Dermis microvascular lymphatic vessel endothelial cell (primary cell): ENCODE measurements around the gene CENPF. TPM values are rescaled to one million over a fixed set of nuclear protein-coding genes. Genes with fewer than 3 reads are reported as not detected.
"Not testable (repeated sequence)": the region's sequence is repeated elsewhere in the genome, so short reads cannot be mapped to it uniquely, and the experiment has no call there.

Experiments
- DNase-seq, 2 donors: peaks; one replicate each; pipeline versions ENCODE4 v3.0.0 to v3.0.0-alpha.2; 2010; ENCODE audit warnings: low read depth in 2 of 2
- total RNA-seq: library from RNA; depleted of rRNA; stranded (reverse); fragments of >200 nt; gene quantifications from 2 replicates; pipeline ENCODE4 v1.2.1, GENCODE V29; 2014

CENPF gene
- total RNA-seq, 1 donor from 2014 or later: 31.2 TPM

GRCh38 chr1:214583824-214584554 lies 19.0 kb upstream of the CENPF start:
- no peak for DNase-seq

DNA sequence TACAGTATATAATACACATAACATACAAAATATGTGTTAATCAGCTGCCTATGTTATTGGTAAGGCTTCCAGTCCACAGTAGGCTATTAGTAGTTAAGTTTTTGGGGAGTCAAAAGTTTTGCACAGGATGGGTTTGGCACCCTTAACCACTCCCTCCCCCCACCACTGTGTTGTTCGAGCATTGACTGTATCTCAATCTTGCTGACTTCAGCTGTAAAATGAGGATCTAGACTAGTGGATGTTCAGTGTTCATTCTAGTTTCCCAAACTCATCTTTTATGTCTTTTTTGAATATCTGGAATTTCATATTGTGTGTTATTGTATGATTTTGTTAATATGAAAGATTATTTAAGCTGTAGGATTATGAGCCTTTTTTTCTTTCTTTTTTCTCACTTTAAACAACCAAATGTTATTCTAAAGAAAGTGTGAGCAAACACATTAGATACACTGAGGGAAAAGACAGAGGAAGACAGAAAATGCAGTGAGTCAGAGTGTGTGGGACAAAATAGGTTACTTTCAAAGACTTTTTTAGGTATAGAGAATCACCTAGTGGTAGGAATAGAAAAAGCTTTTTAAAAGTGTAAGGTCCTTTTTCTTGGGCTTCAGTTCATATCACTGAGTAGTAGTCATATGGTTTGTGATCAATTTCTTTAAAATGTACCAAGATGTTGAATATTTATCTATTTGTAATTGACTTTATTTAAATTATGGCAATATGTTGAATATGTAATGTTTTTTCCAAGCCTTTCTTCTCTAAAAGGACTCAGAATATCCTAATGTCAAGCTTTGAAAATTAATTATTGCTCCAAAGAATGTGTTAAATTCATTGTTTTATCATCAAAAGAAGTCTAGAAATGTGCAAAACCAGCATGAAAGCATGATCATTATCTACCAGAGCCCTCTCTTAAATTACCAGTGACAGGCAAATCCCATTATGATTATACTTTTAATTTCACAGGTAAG lies 17.9 kb upstream of the CENPF start:
- peak; percentile 47 to 81 for DNase-seq

GRCh38 chr1:214586621-214587020 lies 16.4 kb upstream of the CENPF start:
- no peak for DNase-seq

DNA sequence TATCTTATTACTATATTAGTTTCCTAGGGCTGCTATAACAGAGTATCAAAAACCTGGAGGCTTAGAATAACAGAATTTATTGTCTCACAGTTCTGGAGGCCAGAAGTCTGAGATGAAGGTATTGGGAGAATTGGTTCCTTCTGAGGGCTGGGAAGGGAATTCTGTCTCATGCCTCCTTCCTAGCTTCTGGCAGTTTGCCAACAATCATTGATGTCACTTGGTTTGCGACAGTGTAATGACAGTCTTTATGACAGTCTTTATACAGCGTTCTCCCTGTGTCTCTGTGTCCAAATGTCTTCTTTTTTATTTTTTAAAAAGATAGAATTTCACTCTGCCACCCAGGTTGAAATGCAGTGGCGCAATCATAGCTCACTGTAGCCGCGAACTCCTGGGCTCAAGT lies 15.8 kb upstream of the CENPF start:
- DNase-seq: no peak

- DNase-seq: no peak
Measured at GRCh38 chr1:214588963-214589597, 13.9 kb upstream of the CENPF start.

DNA sequence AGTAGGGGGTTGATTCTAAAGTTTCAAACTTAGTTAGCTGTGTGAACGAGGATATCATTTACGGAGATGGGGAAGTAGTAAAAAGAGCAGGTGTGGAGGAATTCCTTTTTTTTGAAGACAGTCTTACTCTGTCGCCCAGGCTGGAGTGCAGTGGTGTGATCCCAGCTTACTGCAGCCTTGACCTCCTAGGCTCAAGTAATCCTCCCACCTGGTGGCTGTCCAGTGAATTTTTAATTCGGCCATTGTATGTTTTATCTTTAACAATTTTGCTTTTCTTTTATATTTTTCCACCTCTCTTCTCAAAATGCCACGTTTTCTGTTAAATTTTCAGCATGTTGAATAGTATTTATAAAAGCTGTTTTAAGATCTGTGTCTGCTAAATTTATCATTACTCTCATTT lies 12.3 kb upstream of the CENPF start:
- no peak for DNase-seq

- not testable (repeated sequence) for DNase-seq
Measured at GRCh38 chr1:214591918-214592317, 11.1 kb upstream of the CENPF start.

DNA sequence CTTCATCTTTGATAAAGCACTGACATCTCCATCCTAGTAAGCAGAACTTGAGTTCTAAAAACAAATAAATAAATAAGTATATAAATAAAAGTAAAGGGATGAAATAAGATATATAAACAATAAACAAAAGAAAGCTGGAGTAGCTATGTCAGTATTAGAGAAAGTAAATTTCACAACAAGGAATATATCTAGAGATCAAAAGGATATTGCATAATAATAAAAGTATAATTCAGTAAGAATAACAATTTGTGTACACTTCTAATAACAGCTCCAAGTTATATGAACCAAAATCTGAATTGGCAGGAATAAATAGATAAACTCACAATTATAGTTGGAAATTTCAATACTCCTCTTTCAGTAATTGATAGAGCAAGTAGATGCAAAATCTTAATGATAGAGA lies 9.8 kb upstream of the CENPF start:
- DNase-seq: no peak

- DNase-seq: peak in 1 of 2 donors; percentile 14
Measured at GRCh38 chr1:214603819-214604252, 841 bp downstream of the CENPF start.

GRCh38 chr1:214604523-214604922 lies 1.5 kb downstream of the CENPF start:
- DNase-seq: peak in 1 of 2 donors; percentile 8

GRCh38 chr1:214605484-214605883 lies 2.5 kb downstream of the CENPF start:
- DNase-seq: not testable (repeated sequence)

GRCh38 chr1:214605933-214606925 lies 3.2 kb downstream of the CENPF start:
- DNase-seq: not testable (repeated sequence)

DNA sequence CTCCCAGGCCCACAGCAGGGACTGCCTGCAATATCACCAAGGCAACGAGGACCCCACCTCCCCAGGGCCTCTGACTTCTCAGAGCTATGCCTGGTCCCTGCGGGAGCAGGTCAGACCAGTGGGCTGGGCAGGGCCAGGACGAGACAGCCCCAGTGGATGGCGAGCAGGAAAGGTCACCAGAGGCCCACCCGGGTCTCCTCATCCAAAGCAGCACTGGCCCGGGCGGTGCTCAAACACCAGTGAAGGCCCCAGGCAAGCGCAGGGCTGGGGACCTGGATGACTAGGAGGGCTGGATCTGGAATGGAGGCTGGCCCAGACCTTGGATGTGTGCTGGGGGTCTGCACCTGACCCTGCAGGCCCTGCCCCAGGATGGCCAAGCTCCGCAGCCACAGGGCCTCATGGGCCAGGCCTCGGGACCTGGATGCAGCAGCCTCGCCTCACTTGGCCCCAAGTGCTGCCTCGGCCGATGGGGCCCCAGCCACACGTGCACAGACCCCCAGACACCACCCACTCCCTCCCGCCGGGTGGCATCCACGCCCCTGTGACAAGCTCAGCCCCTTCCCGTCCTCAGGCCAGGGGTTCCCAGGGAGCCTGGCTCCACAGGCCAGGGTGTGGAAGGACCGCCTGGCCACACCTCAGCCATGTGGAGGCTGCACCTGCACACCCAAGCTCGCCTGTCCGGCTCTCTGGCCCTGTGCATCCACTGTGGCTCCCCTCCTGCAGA lies 4.7 kb downstream of the CENPF start:
- not testable (repeated sequence) for DNase-seq

GRCh38 chr1:214608216-214608783 lies 5.3 kb downstream of the CENPF start:
- not testable (repeated sequence) for DNase-seq

DNA sequence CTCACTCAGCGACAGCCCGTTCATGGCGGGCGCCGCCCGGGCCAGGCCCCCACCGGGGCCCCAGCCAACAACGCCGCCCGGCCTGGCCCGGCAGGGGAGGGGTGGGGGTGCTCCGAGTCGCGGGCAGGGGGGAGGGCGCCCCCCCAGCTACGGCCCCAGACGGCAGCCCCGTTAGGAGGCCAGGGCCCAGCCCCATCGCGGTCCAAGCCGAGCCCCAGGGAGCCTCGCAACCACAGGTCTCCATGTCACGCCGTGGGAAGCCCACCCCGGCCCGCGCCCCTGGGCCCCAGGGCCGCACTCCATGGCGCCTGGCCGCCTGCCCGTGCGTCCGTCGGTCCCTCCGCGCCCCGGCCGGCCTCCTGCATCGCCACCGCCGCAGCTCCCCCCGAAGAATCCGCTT lies 5.8 kb downstream of the CENPF start:
- not testable (repeated sequence) for DNase-seq

- DNase-seq: no peak
Measured at GRCh38 chr1:214609692-214610091, 6.7 kb downstream of the CENPF start.

GRCh38 chr1:214610136-214610535 lies 7.1 kb downstream of the CENPF start:
- DNase-seq: not testable (repeated sequence)

GRCh38 chr1:214615109-214615508 lies 12.1 kb downstream of the CENPF start:
- peak in 1 of 2 donors; percentile 17 for DNase-seq

DNA sequence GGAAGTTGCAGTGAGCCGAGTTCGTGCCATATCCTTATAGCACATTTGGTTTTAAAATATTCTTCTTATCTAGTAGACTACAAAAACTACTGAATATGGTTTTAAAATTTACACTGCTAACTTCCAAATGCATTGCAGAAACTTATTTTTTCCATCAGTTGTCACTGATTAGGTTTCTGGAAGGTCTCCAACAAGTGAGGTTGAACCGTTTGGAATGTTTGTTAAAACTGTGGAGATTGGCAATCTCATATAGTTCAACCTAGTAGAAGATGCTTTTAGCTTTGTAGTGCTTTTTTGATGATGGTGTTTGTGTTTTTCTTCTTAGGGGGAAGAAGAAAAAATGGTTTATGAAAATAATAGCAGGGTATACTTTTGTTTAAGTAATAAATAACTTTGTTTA lies 12.9 kb downstream of the CENPF start:
- DNase-seq: no peak

- DNase-seq: no peak
Measured at GRCh38 chr1:214617246-214617645, 14.3 kb downstream of the CENPF start.
